GM12878 (cell line): ENCODE results near the gene CETP.

ENCODE experiments used
- BRCA1 ChIP-seq: IDR thresholded peaks from 2 replicates; pipeline ENCODE4 v1.6.1; 2011; ENCODE audit warnings: low read depth, low read length, improper control_type of control experiment
- CEBPB ChIP-seq, 2 experiments: fragments of 150-350 bp in 1 of 2; IDR thresholded peaks; 2 replicates each; pipeline ENCODE4 v1.6.1; 2012 to 2014; ENCODE audit warnings: low read depth in 2 of 2, low read length in 2 of 2, borderline replicate concordance in 1 of 2, inconsistent platforms in 1 of 2
- CTCF ChIP-seq, 3 experiments: IDR thresholded peaks in 2 of 3; conservative IDR thresholded peaks in 1 of 3; 2 replicates each; pipeline ENCODE4 v1.5.1; 2011; ENCODE audit warnings: low read depth in 3 of 3, low read length in 3 of 3, mild to moderate bottlenecking in 3 of 3, control low read depth in 2 of 3, moderate library complexity in 2 of 3, inconsistent platforms in 1 of 3, mixed read lengths in 1 of 3; ENCODE audit not compliant: control insufficient read depth in 2 of 3, insufficient read depth in 1 of 3; ENCODE audit errors: extremely low read depth in 1 of 3
- EZH2 ChIP-seq: IDR thresholded peaks from 2 replicates; pipeline ENCODE4 v1.6.1; 2012; ENCODE audit warnings: low read depth, mild to moderate bottlenecking, control low read depth, inconsistent platforms, low read length, borderline replicate concordance; ENCODE audit not compliant: control insufficient read depth
- MYC ChIP-seq: IDR thresholded peaks from 2 replicates; pipeline ENCODE4 v1.6.1; 2011; ENCODE audit warnings: mild to moderate bottlenecking, low read length, moderate library complexity, inconsistent platforms; ENCODE audit not compliant: insufficient read depth, insufficient replicate concordance, insufficient read length, severe bottlenecking
- NR2C1 ChIP-seq: fragments of 450-650 bp; IDR thresholded peaks from 2 replicates; pipeline ENCODE4 v1.6.1; 2017; ENCODE audit warnings: antibody characterized with exemption, mild to moderate bottlenecking, moderate library complexity
- POLR2A ChIP-seq: IDR thresholded peaks from 2 replicates; pipeline ENCODE4 v1.6.1; 2011; ENCODE audit warnings: low read depth, mild to moderate bottlenecking, low read length
- POLR2AphosphoS5 ChIP-seq: IDR thresholded peaks from 2 replicates; pipeline ENCODE4 v1.6.1; 2011; ENCODE audit warnings: mild to moderate bottlenecking, low read length, inconsistent platforms
- RAD21 ChIP-seq: IDR thresholded peaks from 2 replicates; pipeline ENCODE4 v1.6.1; 2011; ENCODE audit warnings: mild to moderate bottlenecking, low read depth, low read length, moderate library complexity; ENCODE audit not compliant: insufficient read depth
- REST ChIP-seq: IDR thresholded peaks from 2 replicates; pipeline ENCODE4 v1.6.1; 2012; ENCODE audit warnings: mild to moderate bottlenecking, low read depth, low read length
- RFX5 ChIP-seq: IDR thresholded peaks from 2 replicates; pipeline ENCODE4 v1.6.1; 2011; ENCODE audit warnings: low read depth, low read length, improper control_type of control experiment
- RUNX3 ChIP-seq: IDR thresholded peaks from 2 replicates; pipeline ENCODE4 v1.6.1; 2012; ENCODE audit warnings: low read length, inconsistent platforms
- SPI1 ChIP-seq: IDR thresholded peaks from 2 replicates; pipeline ENCODE4 v1.6.1; 2011; ENCODE audit warnings: low read depth, mild to moderate bottlenecking, low read length, moderate library complexity, borderline replicate concordance; ENCODE audit not compliant: insufficient read depth
- TF ChIP-seq, protein P1 (sequence below): IDR thresholded peaks from 2 replicates; pipeline ENCODE4 v1.6.1; 2012; ENCODE audit warnings: low read depth, low read length, improper control_type of control experiment

DNA sequence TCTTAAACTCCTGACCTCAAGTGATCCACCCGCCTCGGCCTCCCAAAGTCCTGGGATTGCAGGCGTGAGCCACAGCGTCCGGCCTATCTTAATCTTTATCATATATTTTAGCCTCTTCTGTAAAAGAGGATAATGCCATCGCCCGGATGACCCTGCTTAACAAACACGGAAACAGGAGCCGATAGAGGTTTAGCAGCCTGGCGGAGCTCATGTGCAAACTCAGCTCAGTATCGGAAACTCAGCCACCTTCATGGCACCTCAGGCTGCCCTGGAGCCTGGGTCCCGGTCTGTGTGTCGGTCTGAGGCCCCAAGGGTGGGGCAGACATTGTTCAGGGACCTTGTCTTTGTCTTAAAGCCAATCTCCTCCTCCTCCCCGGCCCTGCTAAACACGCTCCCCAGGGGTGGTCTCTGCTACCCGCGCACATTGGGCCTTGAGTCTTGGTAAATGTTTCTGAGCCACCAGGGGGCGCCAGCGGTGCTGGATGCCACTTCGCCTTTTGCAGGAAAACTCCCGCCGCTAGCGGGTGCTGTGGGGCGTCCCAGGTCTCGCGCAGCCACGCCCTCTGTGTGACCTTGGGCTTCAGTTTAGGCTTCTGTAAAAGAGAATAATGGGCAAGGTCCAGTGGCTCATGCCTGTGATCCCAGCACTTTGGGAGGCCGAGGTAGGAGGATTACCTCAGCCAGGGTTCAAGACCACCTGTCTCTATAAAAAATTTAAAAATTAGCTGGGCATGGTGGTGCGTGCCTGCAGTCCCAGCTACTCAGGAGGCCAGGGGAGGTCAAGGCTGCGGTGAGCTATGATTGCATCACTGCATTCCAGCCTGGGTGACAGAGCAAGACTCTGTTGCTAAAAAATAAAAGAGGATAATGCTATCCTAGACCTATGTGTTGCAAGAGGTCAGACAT, 2.7 kb downstream of the CETP start:
- TF ChIP-seq RFX5 (no peak), EZH2 (no peak), CTCF (IDR thresholded peaks at IDR 0.05 in 2 of 3, conservative IDR thresholded peaks at IDR 0.05 in 1 of 3; ENCODE audit: control insufficient read depth in 2 of 3, extremely low read depth in 1 of 3, insufficient read depth in 1 of 3, low read depth in 3 of 3, low read length in 3 of 3) (peak; percentile 100; a peak in 5 of 6 replicates), RUNX3 (peak; percentile 45; the same call in 1 of the 2 replicates), POLR2A (no peak), MYC (no peak), POLR2AphosphoS5 (no peak), REST (no peak), NR2C1 (peak; percentile 47), BRCA1 (no peak), RAD21 (peak; percentile 97), CEBPB (IDR thresholded peaks at IDR 0.05; ENCODE audit: borderline replicate concordance in 1 of 2, low read depth in 2 of 2, low read length in 2 of 2) (no peak), SPI1 (no peak)
- TF ChIP-seq, protein P1, sequence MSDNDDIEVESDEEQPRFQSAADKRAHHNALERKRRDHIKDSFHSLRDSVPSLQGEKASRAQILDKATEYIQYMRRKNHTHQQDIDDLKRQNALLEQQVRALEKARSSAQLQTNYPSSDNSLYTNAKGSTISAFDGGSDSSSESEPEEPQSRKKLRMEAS: 0 out of 2 replicates have a peak, but pooled peaks have one; percentile 24
